ENCODE results near the gene CNTNAP2. TPM values are rescaled to one million over a fixed set of nuclear protein-coding genes. Genes with fewer than 3 reads are reported as not detected.

CNTNAP2 gene
- total and polyA plus RNA-seq, 11 donors, result 0.01 to 2.6 (median 0.31) TPM; not detected in 3

GRCh38 chr7:148234715-148235114, 2118.1 kb downstream of the CNTNAP2 start:
- Histone ChIP-seq H3K4me1 (peaks cover 0 to 12% (median 0%) of the 10 kb centered on the region in 12 donors), H3K27me3 (peaks cover 0 to 29% (median 0%) of the 10 kb centered on the region in 9 donors), H3K9me3 (peaks cover 0 to 7% (median 0%) of the 10 kb centered on the region in 12 donors), H3K27ac (no peak overlapping the region), H3K4me3 (no peak overlapping the region), H3K36me3 (no peaks in the 10 kb centered on the region)
- WGBS, 4 donors, result 69 to 83% (median 79%) methylated on average over 1 of the region's 1 CpG
- no peak for TF ChIP-seq POLR2A (IDR thresholded peaks at IDR 0.05)
- TF ChIP-seq, protein P1, sequence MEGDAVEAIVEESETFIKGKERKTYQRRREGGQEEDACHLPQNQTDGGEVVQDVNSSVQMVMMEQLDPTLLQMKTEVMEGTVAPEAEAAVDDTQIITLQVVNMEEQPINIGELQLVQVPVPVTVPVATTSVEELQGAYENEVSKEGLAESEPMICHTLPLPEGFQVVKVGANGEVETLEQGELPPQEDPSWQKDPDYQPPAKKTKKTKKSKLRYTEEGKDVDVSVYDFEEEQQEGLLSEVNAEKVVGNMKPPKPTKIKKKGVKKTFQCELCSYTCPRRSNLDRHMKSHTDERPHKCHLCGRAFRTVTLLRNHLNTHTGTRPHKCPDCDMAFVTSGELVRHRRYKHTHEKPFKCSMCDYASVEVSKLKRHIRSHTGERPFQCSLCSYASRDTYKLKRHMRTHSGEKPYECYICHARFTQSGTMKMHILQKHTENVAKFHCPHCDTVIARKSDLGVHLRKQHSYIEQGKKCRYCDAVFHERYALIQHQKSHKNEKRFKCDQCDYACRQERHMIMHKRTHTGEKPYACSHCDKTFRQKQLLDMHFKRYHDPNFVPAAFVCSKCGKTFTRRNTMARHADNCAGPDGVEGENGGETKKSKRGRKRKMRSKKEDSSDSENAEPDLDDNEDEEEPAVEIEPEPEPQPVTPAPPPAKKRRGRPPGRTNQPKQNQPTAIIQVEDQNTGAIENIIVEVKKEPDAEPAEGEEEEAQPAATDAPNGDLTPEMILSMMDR (IDR thresholded peaks at IDR 0.05), result no peak
- intact Hi-C loops (cut with DNase I), result loop anchor here in 4 of 10 donors (5.0 to 10.0 kb wide), 2 partner anchors 80 to 82 kb away; no protein-coding TSS in a partner anchor
- ATAC-seq (no peak), DNase-seq (no peak)

- no peak for ATAC-seq
- Histone ChIP-seq H3K36me3 (no peaks in the 10 kb centered on the region), H3K9me3 (peaks cover 0 to 7% (median 0%) of the 10 kb centered on the region in 12 donors), H3K4me3 (no peak overlapping the region), H3K4me1 (peaks cover 0 to 4% (median 0%) of the 10 kb centered on the region in 12 donors), H3K27ac (no peak overlapping the region), H3K27me3 (peaks cover 0 to 42% (median 0%) of the 10 kb centered on the region in 9 donors)
- TF ChIP-seq, protein P1 (IDR thresholded peaks at IDR 0.05), result no peak
- no peak for TF ChIP-seq POLR2A (IDR thresholded peaks at IDR 0.05)
- intact Hi-C loops (cut with DNase I), result loop anchor here in 2 of 10 donors (2.0 to 10.0 kb wide), 2 partner anchors 82 to 84 kb away; no protein-coding TSS in a partner anchor
- no peak for DNase-seq
- 45 to 58% (median 51%) methylated on average over 1 of the region's 1 CpG for WGBS, 4 donors
These were observed 2122.2 kb downstream of the CNTNAP2 start for GRCh38 chr7:148238761-148239325.

DNA sequence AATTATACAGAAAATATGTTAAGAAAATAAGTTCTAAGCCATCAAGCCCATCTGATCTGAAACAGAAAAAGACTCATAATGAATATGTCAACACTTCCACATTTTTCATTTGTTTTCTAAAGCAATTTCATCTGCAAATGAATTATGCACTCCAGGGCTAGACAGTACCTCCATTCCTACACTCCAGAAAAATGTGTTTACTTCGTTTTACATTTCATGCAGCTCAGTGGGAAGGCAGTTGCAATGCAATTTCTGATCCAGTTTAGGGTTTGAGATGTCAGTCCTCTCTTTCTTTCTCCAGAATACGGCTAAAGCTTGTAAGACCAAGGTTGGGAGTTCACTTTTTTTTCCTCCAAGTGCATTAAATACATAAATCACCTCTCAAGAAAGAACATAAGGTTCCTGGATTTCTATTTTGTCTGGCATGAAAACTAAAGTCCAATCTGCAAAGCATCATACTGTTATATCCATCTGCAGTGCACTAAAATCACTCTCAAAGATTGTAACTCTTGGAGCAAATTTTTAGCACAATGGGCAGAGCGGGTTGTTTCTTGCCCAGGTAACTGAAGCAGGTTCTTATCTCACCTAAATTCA, 2125.2 kb downstream of the CNTNAP2 start:
- Histone ChIP-seq H3K27ac (no peak overlapping the region), H3K27me3 (peaks cover 0 to 43% (median 0%) of the 10 kb centered on the region in 9 donors), H3K4me3 (no peak overlapping the region), H3K36me3 (no peaks in the 10 kb centered on the region), H3K9me3 (peaks cover 0 to 2% (median 0%) of the 10 kb centered on the region in 12 donors), H3K4me1 (peaks cover 0 to 4% (median 0%) of the 10 kb centered on the region in 12 donors)
- ATAC-seq (no peak), DNase-seq (no peak)
- WGBS, 4 donors, result 76 to 84% (median 81%) methylated on average over 3 of the region's 3 CpGs
- intact Hi-C loops (cut with DNase I), result loop anchor here in 5 of 10 donors (1.0 to 10.0 kb wide), 4 partner anchors 131 to 997 kb away; no protein-coding TSS in a partner anchor
- TF ChIP-seq, protein P1 (IDR thresholded peaks at IDR 0.05), result no peak
- no peak for TF ChIP-seq POLR2A (IDR thresholded peaks at IDR 0.05)

- H3K9me3 ChIP-seq, result no peaks in the 10 kb centered on the region
- no peaks in the 10 kb centered on the region for H3K36me3 ChIP-seq
- TF ChIP-seq, protein P1 (IDR thresholded peaks at IDR 0.05), result peak; percentile 69 to 86 (median 78)
- no peak for TF ChIP-seq POLR2A (IDR thresholded peaks at IDR 0.05)
- H3K27ac ChIP-seq, result no peak overlapping the region
- DNase-seq (no peak), ATAC-seq (peak; percentile 65 to 82 (median 74))
- 9 to 12% (median 11%) methylated on average over 17 of the region's 17 CpGs for WGBS, 4 donors
- peaks cover 0 to 4% (median 0%) of the 10 kb centered on the region in 12 donors for H3K4me1 ChIP-seq
- peak overlapping the region in 4 of 12 donors; percentile 3 to 32 (median 26) for H3K4me3 ChIP-seq
- H3K27me3 ChIP-seq, result peaks cover 0 to 49% (median 0%) of the 10 kb centered on the region in 9 donors
- intact Hi-C loops (cut with DNase I), result loop anchor here in 5 of 10 donors (1.0 to 10.0 kb wide), 4 partner anchors 132 to 998 kb away; no protein-coding TSS in a partner anchor
These were observed 2125.8 kb downstream of the CNTNAP2 start for GRCh38 chr7:148242294-148242821.

Measured in heart left ventricle (tissue), 16 donors.